ENCODE data around the gene UNC5B.

Gene UNC5B

GRCh38 chr10:71319042-71319799, 106.9 kb downstream of the UNC5B start, which contains the start of gene SLC29A3:
SLC29A3 (plus strand) TSS chr10:71319259; CDS start chr10:71319310, 51 bp downstream.
- Histone ChIP-seq H3K27ac (ENCODE audit: low read length) (peak within 1 kb of the TSS; percentile 69), H3K4me1 (ENCODE audit: insufficient read depth, low read length) (peaks cover 55% of the 10 kb centered on the region), H2AFZ (ENCODE audit: low read depth, low read length) (peak within 1 kb of the TSS; percentile 98), H3K36me3 (ENCODE audit: insufficient read depth, low read length) (peaks cover 17% of the 10 kb centered on the region; the same call in 1 of the 2 replicates), H3K4me2 (ENCODE audit: insufficient read depth, low read length) (peak within 1 kb of the TSS; percentile 93), H3K79me2 (ENCODE audit: insufficient read depth, low read length) (no peaks in the 10 kb centered on the region), H3K4me3 (ENCODE audit: low read depth in 1 of 2, low read length in 2 of 2) (peak within 1 kb of the TSS; percentile 64 to 94; a peak in 3 of 4 replicates), H3K9me3 (ENCODE audit: insufficient read depth, low read length, severe bottlenecking) (no peaks in the 10 kb centered on the region), H3K27me3 (ENCODE audit: insufficient read depth, low read length, poor library complexity) (no peaks in the 10 kb centered on the region), H3K9ac (ENCODE audit: low read depth, low read length) (peak within 1 kb of the TSS; percentile 81), H4K20me1 (ENCODE audit: insufficient read depth, low read length) (no peaks in the 10 kb centered on the region)
- peak; percentile 85 for DNase-seq
- TF ChIP-seq CTCF (IDR thresholded peaks at IDR 0.05; ENCODE audit: borderline replicate concordance, extremely low read depth, low read length, poor library complexity, severe bottlenecking), result peak; percentile 74
- TF ChIP-seq EZH2 (IDR thresholded peaks at IDR 0.05; ENCODE audit: borderline replicate concordance, low read depth, low read length, severe bottlenecking), result no peak
- peak; percentile 84 for ATAC-seq (ENCODE audit: insufficient read depth, low read depth)

GRCh38 chr10:71319800-71320392, 107.5 kb downstream of the UNC5B start:
- no peak for DNase-seq
- Histone ChIP-seq H3K4me3 (ENCODE audit: low read depth in 1 of 2, low read length in 2 of 2) (peak overlapping the region; percentile 64 to 94; a peak in 3 of 4 replicates), H4K20me1 (ENCODE audit: insufficient read depth, low read length) (no peaks in the 10 kb centered on the region), H2AFZ (ENCODE audit: low read depth, low read length) (peak overlapping the region; percentile 98), H3K4me2 (ENCODE audit: insufficient read depth, low read length) (peak overlapping the region; percentile 93), H3K79me2 (ENCODE audit: insufficient read depth, low read length) (no peaks in the 10 kb centered on the region), H3K27me3 (ENCODE audit: insufficient read depth, low read length, poor library complexity) (no peaks in the 10 kb centered on the region), H3K9me3 (ENCODE audit: insufficient read depth, low read length, severe bottlenecking) (no peaks in the 10 kb centered on the region), H3K4me1 (ENCODE audit: insufficient read depth, low read length) (peaks cover 50% of the 10 kb centered on the region), H3K9ac (ENCODE audit: low read depth, low read length) (peak overlapping the region; percentile 81), H3K27ac (ENCODE audit: low read length) (peak overlapping the region; percentile 69; the same call in 1 of the 2 replicates), H3K36me3 (ENCODE audit: insufficient read depth, low read length) (peaks cover 23% of the 10 kb centered on the region; the same call in 1 of the 2 replicates)
- no peak for TF ChIP-seq EZH2 (IDR thresholded peaks at IDR 0.05; ENCODE audit: borderline replicate concordance, low read depth, low read length, severe bottlenecking)
- no peak for TF ChIP-seq CTCF (IDR thresholded peaks at IDR 0.05; ENCODE audit: borderline replicate concordance, extremely low read depth, low read length, poor library complexity, severe bottlenecking)
- ATAC-seq (ENCODE audit: insufficient read depth, low read depth), result no peak

- Histone ChIP-seq H3K27me3 (ENCODE audit: insufficient read depth, low read length, poor library complexity) (no peaks in the 10 kb centered on the region), H3K4me1 (ENCODE audit: insufficient read depth, low read length) (peaks cover 48% of the 10 kb centered on the region), H3K9me3 (ENCODE audit: insufficient read depth, low read length, severe bottlenecking) (no peaks in the 10 kb centered on the region), H3K9ac (ENCODE audit: low read depth, low read length) (peak overlapping the region; percentile 81; the same call in 1 of the 2 replicates), H3K4me3 (ENCODE audit: low read depth in 1 of 2, low read length in 2 of 2) (0 out of 4 replicates have a peak overlapping the region, but pooled peaks of 1 of the 2 experiments have one; percentile 94), H4K20me1 (ENCODE audit: insufficient read depth, low read length) (no peaks in the 10 kb centered on the region), H3K4me2 (ENCODE audit: insufficient read depth, low read length) (peak overlapping the region; percentile 93; the same call in 1 of the 2 replicates), H2AFZ (ENCODE audit: low read depth, low read length) (no peak overlapping the region), H3K79me2 (ENCODE audit: insufficient read depth, low read length) (no peaks in the 10 kb centered on the region), H3K27ac (ENCODE audit: low read length) (no peak overlapping the region), H3K36me3 (ENCODE audit: insufficient read depth, low read length) (peaks cover 30% of the 10 kb centered on the region; the same call in 1 of the 2 replicates)
- TF ChIP-seq EZH2 (IDR thresholded peaks at IDR 0.05; ENCODE audit: borderline replicate concordance, low read depth, low read length, severe bottlenecking), result no peak
- no peak for TF ChIP-seq CTCF (IDR thresholded peaks at IDR 0.05; ENCODE audit: borderline replicate concordance, extremely low read depth, low read length, poor library complexity, severe bottlenecking)
- DNase-seq, result no peak
- ATAC-seq (ENCODE audit: insufficient read depth, low read depth), result no peak
These were observed 108.2 kb downstream of the UNC5B start for GRCh38 chr10:71320592-71320991.
